ENCODE measurements around the gene LY86.

GRCh38 chr6:6679633-6680032 is 91.1 kb downstream of the LY86 start:
- TF ChIP-seq POLR2AphosphoS5 (IDR thresholded peaks at IDR 0.05) (no peak), CTCF (IDR thresholded peaks at IDR 0.05) (no peak)

Data from upper lobe of left lung (tissue), 4 donors.